WTC11 (cell line): ENCODE data around the gene ALX4. TPM values are rescaled to one million over a fixed set of nuclear protein-coding genes. Genes with fewer than 3 reads are reported as not detected.

Source experiments
- ATAC-seq: fragments of 200-7000 bp; cut with Tn5 transposase; 2 replicates; pipeline ENCODE4 v1.10.0; 2021; ENCODE audit warnings: mild to moderate bottlenecking, moderate library complexity
- CTCF ChIA-PET: fragments of 300-600 bp; sonication (Branson Sonifier 250); formaldehyde crosslinking; loops from one replicate; lab custom pipeline; 2021; ENCODE audit warnings: antibody characterized with exemption; lab: Charles Lee
- POLR2A ChIA-PET: fragments of 350-600 bp; sonication (Branson Sonifier 250); formaldehyde crosslinking; loops from one replicate; lab custom pipeline; 2021; ENCODE audit warnings: antibody characterized with exemption; lab: Charles Lee
- DNase-seq: peaks from one replicate; pipeline ENCODE4 v3.0.0; 2021; ENCODE audit warnings: low spot score
- H3K27ac Mint-ChIP-seq: 2 replicates; pipeline ENCODE4 v1.8.0; 2021; ENCODE audit warnings: mixed read lengths
- H3K27me3 Mint-ChIP-seq: 2 replicates; pipeline ENCODE4 v1.8.0; 2021; ENCODE audit warnings: low read depth, mild to moderate bottlenecking, moderate library complexity, mixed read lengths
- H3K36me3 Mint-ChIP-seq: 2 replicates; pipeline ENCODE4 v1.8.0; 2021; ENCODE audit warnings: mixed read lengths
- H3K4me1 Mint-ChIP-seq: 2 replicates; pipeline ENCODE4 v1.8.0; 2022; ENCODE audit warnings: mixed read lengths
- H3K4me3 Mint-ChIP-seq: 2 replicates; pipeline ENCODE4 v1.8.0; 2021; ENCODE audit warnings: mild to moderate bottlenecking, moderate library complexity, mixed read lengths
- H3K9me3 Mint-ChIP-seq: 2 replicates; pipeline ENCODE4 v1.8.0; 2021; ENCODE audit warnings: mixed read lengths
- AFF4 ChIP-seq: sonication (generic); formaldehyde crosslinking; IDR thresholded peaks from 2 replicates; pipeline ENCODE4 v1.8.1; 2023; ENCODE audit warnings: mild to moderate bottlenecking, missing genetic modification reagents, borderline replicate concordance
- FOXJ3 ChIP-seq: sonication (generic); formaldehyde crosslinking; IDR thresholded peaks from 2 replicates; pipeline ENCODE4 v1.9.0; 2021; ENCODE audit warnings: missing genetic modification reagents, mild to moderate bottlenecking, borderline replicate concordance
- FOXP1 ChIP-seq: sonication (generic); formaldehyde crosslinking; IDR thresholded peaks from 2 replicates; pipeline ENCODE4 v1.8.0; 2022; ENCODE audit warnings: missing genetic modification reagents, mild to moderate bottlenecking, moderate library complexity, borderline replicate concordance
- GRHL2 ChIP-seq: fragments of 250-450 bp; sonication (Bioruptor Pico); IDR thresholded peaks from 2 replicates; pipeline ENCODE4 v1.8.0; 2022; ENCODE audit warnings: mild to moderate bottlenecking, moderate library complexity; ENCODE audit not compliant: insufficient replicate concordance, severe bottlenecking
- GTF2I ChIP-seq: fragments of 250-450 bp; sonication (Bioruptor Pico); conservative IDR thresholded peaks from 2 replicates; pipeline ENCODE4 v1.4.0; 2021; ENCODE audit warnings: mild to moderate bottlenecking
- IRF2 ChIP-seq: sonication (generic); formaldehyde crosslinking; IDR thresholded peaks from 2 replicates; pipeline ENCODE4 v1.8.0; 2022; ENCODE audit warnings: low read depth, missing genetic modification reagents, borderline replicate concordance
- JAZF1 ChIP-seq: fragments of 250-450 bp; sonication (Bioruptor Pico); IDR thresholded peaks from 2 replicates; pipeline ENCODE4 v1.9.0; 2021; ENCODE audit warnings: moderate library complexity, mild to moderate bottlenecking, inconsistent platforms
- KAT7 ChIP-seq: sonication (generic); formaldehyde crosslinking; IDR thresholded peaks from 2 replicates; pipeline ENCODE4 v1.8.1; 2023; ENCODE audit warnings: missing genetic modification reagents, mild to moderate bottlenecking, borderline replicate concordance
- MLX ChIP-seq: sonication (generic); formaldehyde crosslinking; IDR thresholded peaks from 2 replicates; pipeline ENCODE4 v1.8.1; 2023; ENCODE audit warnings: mild to moderate bottlenecking, missing genetic modification reagents, moderate library complexity
- NR3C1 ChIP-seq: sonication (generic); formaldehyde crosslinking; conservative IDR thresholded peaks from 2 replicates; pipeline ENCODE4 v1.8.1; 2023; ENCODE audit warnings: low read depth, mild to moderate bottlenecking, missing genetic modification reagents
- PRRX2 ChIP-seq: fragments of 250-450 bp; sonication (Bioruptor Pico); IDR thresholded peaks from 2 replicates; pipeline ENCODE4 v1.8.0; 2021; ENCODE audit warnings: mild to moderate bottlenecking
- SOX15 ChIP-seq: fragments of 250-450 bp; sonication (Bioruptor Pico); IDR thresholded peaks from 2 replicates; pipeline ENCODE4 v1.9.0; 2021; ENCODE audit warnings: mild to moderate bottlenecking
- TEAD1 ChIP-seq: sonication (generic); formaldehyde crosslinking; IDR thresholded peaks from 2 replicates; pipeline ENCODE4 v1.8.0; 2022; ENCODE audit warnings: mild to moderate bottlenecking, missing genetic modification reagents
- ZNF263 ChIP-seq: sonication (generic); formaldehyde crosslinking; IDR thresholded peaks from 2 replicates; pipeline ENCODE4 v1.8.1; 2022; ENCODE audit warnings: low read depth, mild to moderate bottlenecking, moderate library complexity, missing genetic modification reagents
- ZNF317 ChIP-seq: sonication (generic); formaldehyde crosslinking; IDR thresholded peaks from 2 replicates; pipeline ENCODE4 v1.8.1; 2023; ENCODE audit warnings: low read depth, mild to moderate bottlenecking, moderate library complexity, missing genetic modification reagents, borderline replicate concordance
- ZSCAN18 ChIP-seq: fragments of 250-450 bp; sonication (Bioruptor Pico); IDR thresholded peaks from 2 replicates; pipeline ENCODE4 v2.1.2; 2022; ENCODE audit warnings: mild to moderate bottlenecking, moderate library complexity
- total RNA-seq: library from RNA; stranded (reverse); gene quantifications from 3 replicates; pipeline ENCODE4 v1.2.3, GENCODE V29; 2021
- TF ChIP-seq, protein P1 (sequence below): sonication (generic); formaldehyde crosslinking; IDR thresholded peaks from 2 replicates; pipeline ENCODE4 v1.8.0; 2023; ENCODE audit warnings: mild to moderate bottlenecking, missing genetic modification reagents
- TF ChIP-seq, protein P2 (sequence below): sonication (generic); formaldehyde crosslinking; conservative IDR thresholded peaks from 2 replicates; pipeline ENCODE4 v1.8.1; 2022; ENCODE audit warnings: mild to moderate bottlenecking, missing genetic modification reagents
- TF ChIP-seq, protein P3 (sequence below): sonication (generic); formaldehyde crosslinking; IDR thresholded peaks from 2 replicates; pipeline ENCODE4 v1.8.1; 2022; ENCODE audit warnings: low read depth, mild to moderate bottlenecking, moderate library complexity, missing genetic modification reagents, borderline replicate concordance

ALX4 gene
- total RNA-seq, 1 experiment from 2014 or later: not detected

GRCh38 chr11:44243086-44243485 is 66.9 kb downstream of the ALX4 start:
- H3K27me3 Mint-ChIP-seq: no peaks in the 10 kb centered on the region
- H3K4me3 Mint-ChIP-seq: no peak overlapping the region

GRCh38 chr11:44241851-44242250 is 68.1 kb downstream of the ALX4 start:
- DNase-seq (no peak), ATAC-seq (no peak)
- Mint-ChIP-seq H3K27ac (0 out of 2 replicates have a peak overlapping the region, but pooled peaks have one; percentile 31), H3K4me1 (peaks cover 40% of the 10 kb centered on the region), H3K4me3 (no peak overlapping the region), H3K36me3 (peaks cover 6% of the 10 kb centered on the region), H3K27me3 (no peaks in the 10 kb centered on the region)
- CTCF ChIA-PET: no interaction called here
- POLR2A ChIA-PET: no interaction called here
- TF ChIP-seq SOX15: no peak
- no peak for TF ChIP-seq ZNF263 (CRISPR knock-in tag)
- TF ChIP-seq, protein P1, sequence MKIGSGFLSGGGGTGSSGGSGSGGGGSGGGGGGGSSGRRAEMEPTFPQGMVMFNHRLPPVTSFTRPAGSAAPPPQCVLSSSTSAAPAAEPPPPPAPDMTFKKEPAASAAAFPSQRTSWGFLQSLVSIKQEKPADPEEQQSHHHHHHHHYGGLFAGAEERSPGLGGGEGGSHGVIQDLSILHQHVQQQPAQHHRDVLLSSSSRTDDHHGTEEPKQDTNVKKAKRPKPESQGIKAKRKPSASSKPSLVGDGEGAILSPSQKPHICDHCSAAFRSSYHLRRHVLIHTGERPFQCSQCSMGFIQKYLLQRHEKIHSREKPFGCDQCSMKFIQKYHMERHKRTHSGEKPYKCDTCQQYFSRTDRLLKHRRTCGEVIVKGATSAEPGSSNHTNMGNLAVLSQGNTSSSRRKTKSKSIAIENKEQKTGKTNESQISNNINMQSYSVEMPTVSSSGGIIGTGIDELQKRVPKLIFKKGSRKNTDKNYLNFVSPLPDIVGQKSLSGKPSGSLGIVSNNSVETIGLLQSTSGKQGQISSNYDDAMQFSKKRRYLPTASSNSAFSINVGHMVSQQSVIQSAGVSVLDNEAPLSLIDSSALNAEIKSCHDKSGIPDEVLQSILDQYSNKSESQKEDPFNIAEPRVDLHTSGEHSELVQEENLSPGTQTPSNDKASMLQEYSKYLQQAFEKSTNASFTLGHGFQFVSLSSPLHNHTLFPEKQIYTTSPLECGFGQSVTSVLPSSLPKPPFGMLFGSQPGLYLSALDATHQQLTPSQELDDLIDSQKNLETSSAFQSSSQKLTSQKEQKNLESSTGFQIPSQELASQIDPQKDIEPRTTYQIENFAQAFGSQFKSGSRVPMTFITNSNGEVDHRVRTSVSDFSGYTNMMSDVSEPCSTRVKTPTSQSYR (CRISPR knock-in tag): no peak
- no peak for TF ChIP-seq IRF2
- TF ChIP-seq ZNF317 (CRISPR knock-in tag): no peak
- TF ChIP-seq, all 79 proteins: peak for 0
- peaks cover 3% of the 10 kb centered on the region; the same call in 1 of the 2 replicates for H3K9me3 Mint-ChIP-seq

More at GRCh38 chr11:44243086-44243485, 66.9 kb downstream of the ALX4 start:
- TF ChIP-seq JAZF1 (CRISPR knock-in tag) (no peak), GTF2I (CRISPR knock-in tag) (no peak), FOXP1 (CRISPR knock-in tag) (no peak), AFF4 (no peak), NR3C1 (CRISPR knock-in tag) (no peak), MLX (no peak), TEAD1 (CRISPR knock-in tag) (no peak), FOXJ3 (CRISPR knock-in tag) (no peak), GRHL2 (CRISPR knock-in tag) (no peak), PRRX2 (CRISPR knock-in tag) (no peak), KAT7 (no peak), ZSCAN18 (CRISPR knock-in tag) (no peak)
- TF ChIP-seq, protein P2, sequence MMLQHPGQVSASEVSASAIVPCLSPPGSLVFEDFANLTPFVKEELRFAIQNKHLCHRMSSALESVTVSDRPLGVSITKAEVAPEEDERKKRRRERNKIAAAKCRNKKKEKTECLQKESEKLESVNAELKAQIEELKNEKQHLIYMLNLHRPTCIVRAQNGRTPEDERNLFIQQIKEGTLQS (CRISPR knock-in tag): no peak
- TF ChIP-seq, protein P3, sequence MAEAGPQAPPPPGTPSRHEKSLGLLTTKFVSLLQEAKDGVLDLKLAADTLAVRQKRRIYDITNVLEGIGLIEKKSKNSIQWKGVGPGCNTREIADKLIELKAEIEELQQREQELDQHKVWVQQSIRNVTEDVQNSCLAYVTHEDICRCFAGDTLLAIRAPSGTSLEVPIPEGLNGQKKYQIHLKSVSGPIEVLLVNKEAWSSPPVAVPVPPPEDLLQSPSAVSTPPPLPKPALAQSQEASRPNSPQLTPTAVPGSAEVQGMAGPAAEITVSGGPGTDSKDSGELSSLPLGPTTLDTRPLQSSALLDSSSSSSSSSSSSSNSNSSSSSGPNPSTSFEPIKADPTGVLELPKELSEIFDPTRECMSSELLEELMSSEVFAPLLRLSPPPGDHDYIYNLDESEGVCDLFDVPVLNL: no peak
- Mint-ChIP-seq H3K4me1 (peaks cover 40% of the 10 kb centered on the region), H3K36me3 (peaks cover 3% of the 10 kb centered on the region; the same call in 1 of the 2 replicates), H3K27ac (peak overlapping the region; percentile 13; the same call in 1 of the 2 replicates), H3K9me3 (no peaks in the 10 kb centered on the region)
- ChIA-PET CTCF (interaction anchor here (0.5 to 1.4 kb wide), 4 partner anchors 65 to 178 kb away, joined by 3 to 9 read pairs (median 3); no protein-coding TSS in a partner anchor), POLR2A (interaction anchor here (1.0 kb wide), 2 partner anchors 21 to 106 kb away, joined by 3 to 4 read pairs; no protein-coding TSS in a partner anchor)
- DNase-seq: no peak
- peak; percentile 33 for ATAC-seq
